ENCODE data around the gene CRYGA.
"Not testable (repeated sequence)": the region's sequence is repeated elsewhere in the genome, so short reads cannot be mapped to it uniquely, and the experiment has no call there.

CRYGA gene

GRCh38 chr2:208142240-208142924 lies 21.0 kb downstream of the CRYGA start:
- Histone ChIP-seq H3K36me3 (ENCODE audit: control insufficient read depth, insufficient read depth, low read length) (no peaks in the 10 kb centered on the region), H3K27me3 (ENCODE audit: control insufficient read depth, insufficient read depth, low read length, poor library complexity, severe bottlenecking) (no peaks in the 10 kb centered on the region), H3K27ac (ENCODE audit: insufficient read depth, low read depth, low read length, poor library complexity, severe bottlenecking) (no peak overlapping the region), H3K9me3 (ENCODE audit: control insufficient read depth, low read length) (no peaks in the 10 kb centered on the region), H3K4me3 (ENCODE audit: insufficient read depth, low read depth, low read length) (no peak overlapping the region), H3K4me1 (ENCODE audit: control insufficient read depth, insufficient read depth, low read length) (no peaks in the 10 kb centered on the region)
- 91 to 93% methylated on average over 8 of the region's 8 CpGs for WGBS, 2 experiments

- H3K36me3 ChIP-seq (ENCODE audit: control insufficient read depth, insufficient read depth, low read length), result no peaks in the 10 kb centered on the region
- H3K4me1 ChIP-seq (ENCODE audit: control insufficient read depth, insufficient read depth, low read length), result no peaks in the 10 kb centered on the region
- no peak overlapping the region for H3K4me3 ChIP-seq (ENCODE audit: insufficient read depth, low read depth, low read length)
- WGBS, 2 experiments, result 89 to 90% methylated on average over 18 of the region's 18 CpGs
- no peak overlapping the region for H3K27ac ChIP-seq (ENCODE audit: insufficient read depth, low read depth, low read length, poor library complexity, severe bottlenecking)
- no peaks in the 10 kb centered on the region for H3K9me3 ChIP-seq (ENCODE audit: control insufficient read depth, low read length)
- H3K27me3 ChIP-seq (ENCODE audit: control insufficient read depth, insufficient read depth, low read length, poor library complexity, severe bottlenecking), result no peaks in the 10 kb centered on the region
Observed at GRCh38 chr2:208139447-208139846, 23.9 kb downstream of the CRYGA start.

DNA sequence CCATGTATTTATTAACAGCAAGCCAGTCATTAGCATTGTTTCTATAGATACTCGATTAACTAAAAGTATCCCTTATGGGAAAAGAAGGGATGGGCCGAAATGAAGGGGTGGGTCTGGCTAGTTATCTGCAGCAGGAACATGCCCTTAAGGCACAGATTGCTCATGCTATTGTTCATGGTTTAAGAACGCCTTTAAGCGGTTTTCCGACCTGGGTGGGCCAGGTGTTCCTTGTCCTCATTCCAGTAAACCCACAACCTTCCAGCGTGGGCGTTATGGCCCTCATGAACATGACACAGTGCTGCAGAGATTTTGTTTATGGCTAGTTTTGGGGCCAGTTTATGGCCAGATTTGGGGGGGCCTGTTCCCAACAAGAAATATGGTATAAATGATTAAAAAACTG lies 25.1 kb downstream of the CRYGA start:
- not testable (repeated sequence) for H3K27ac ChIP-seq (ENCODE audit: insufficient read depth, low read depth, low read length, poor library complexity, severe bottlenecking); H3K4me3 ChIP-seq (ENCODE audit: insufficient read depth, low read depth, low read length); H3K36me3 ChIP-seq (ENCODE audit: control insufficient read depth, insufficient read depth, low read length); H3K4me1 ChIP-seq (ENCODE audit: control insufficient read depth, insufficient read depth, low read length); H3K27me3 ChIP-seq (ENCODE audit: control insufficient read depth, insufficient read depth, low read length, poor library complexity, severe bottlenecking); H3K9me3 ChIP-seq (ENCODE audit: control insufficient read depth, low read length)
- 96 to 98% methylated on average over 7 of the region's 7 CpGs for WGBS, 2 experiments

DNA sequence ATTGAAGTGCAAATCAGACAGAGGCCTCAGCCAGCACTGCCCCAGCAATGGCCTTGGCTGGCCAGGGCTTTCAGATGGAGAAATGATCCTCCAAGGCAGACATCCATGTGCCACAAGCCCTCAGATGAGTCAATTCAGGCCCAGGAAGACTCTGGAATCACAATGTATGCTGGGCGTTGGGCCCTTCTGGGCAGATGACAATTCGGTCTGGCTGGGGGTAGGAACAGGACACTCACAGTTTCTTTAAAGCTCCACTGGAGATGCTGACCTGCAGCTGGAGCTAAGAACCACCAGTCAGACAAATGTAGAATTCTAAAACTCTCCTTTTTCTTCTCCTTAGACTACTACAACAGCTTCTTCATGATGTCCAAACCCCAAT lies 26.7 kb downstream of the CRYGA start:
- 91 to 94% methylated on average over 2 of the region's 2 CpGs for WGBS, 2 experiments
- Histone ChIP-seq H3K4me3 (ENCODE audit: insufficient read depth, low read depth, low read length) (no peak overlapping the region), H3K27me3 (ENCODE audit: control insufficient read depth, insufficient read depth, low read length, poor library complexity, severe bottlenecking) (no peaks in the 10 kb centered on the region), H3K4me1 (ENCODE audit: control insufficient read depth, insufficient read depth, low read length) (no peaks in the 10 kb centered on the region), H3K36me3 (ENCODE audit: control insufficient read depth, insufficient read depth, low read length) (no peaks in the 10 kb centered on the region), H3K27ac (ENCODE audit: insufficient read depth, low read depth, low read length, poor library complexity, severe bottlenecking) (no peak overlapping the region), H3K9me3 (ENCODE audit: control insufficient read depth, low read length) (no peaks in the 10 kb centered on the region)

GRCh38 chr2:208135794-208136715 lies 27.3 kb downstream of the CRYGA start:
- 94 to 95% methylated on average over 11 of the region's 11 CpGs for WGBS, 2 experiments
- Histone ChIP-seq H3K27me3 (ENCODE audit: control insufficient read depth, insufficient read depth, low read length, poor library complexity, severe bottlenecking) (no peaks in the 10 kb centered on the region), H3K4me1 (ENCODE audit: control insufficient read depth, insufficient read depth, low read length) (no peaks in the 10 kb centered on the region), H3K27ac (ENCODE audit: insufficient read depth, low read depth, low read length, poor library complexity, severe bottlenecking) (no peak overlapping the region), H3K4me3 (ENCODE audit: insufficient read depth, low read depth, low read length) (no peak overlapping the region), H3K9me3 (ENCODE audit: control insufficient read depth, low read length) (no peaks in the 10 kb centered on the region), H3K36me3 (ENCODE audit: control insufficient read depth, insufficient read depth, low read length) (no peaks in the 10 kb centered on the region)

DNA sequence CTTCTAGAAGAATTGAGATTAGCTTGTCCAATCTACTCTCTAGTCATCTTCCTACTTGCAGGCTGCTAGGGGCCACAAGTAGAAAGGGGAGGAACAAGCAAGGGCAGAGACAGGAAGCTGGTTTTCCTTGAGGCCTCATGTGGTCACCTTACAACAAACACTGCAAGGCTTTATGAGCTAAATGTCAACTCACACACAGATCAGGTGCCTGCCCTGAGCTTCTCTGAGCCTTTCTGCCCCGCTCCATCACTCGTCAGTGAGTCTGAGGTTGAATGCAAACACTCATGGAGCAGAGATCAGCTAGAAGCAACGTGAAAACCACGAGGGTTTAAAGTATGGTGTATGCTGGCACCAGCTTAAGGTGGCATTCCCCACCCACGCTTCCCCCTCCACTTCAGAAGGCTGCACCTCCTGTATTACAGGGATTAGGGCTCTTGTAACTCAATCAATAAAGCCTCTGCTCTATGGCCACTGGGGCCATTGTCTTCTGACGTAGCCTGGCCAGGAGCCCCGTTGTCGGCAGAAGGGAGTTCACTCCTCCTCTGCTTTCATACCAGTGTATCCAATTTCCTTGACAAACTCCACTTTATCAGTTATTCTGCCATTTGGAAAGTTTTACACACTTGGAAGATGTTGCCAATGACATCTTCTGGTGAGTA lies 28.3 kb downstream of the CRYGA start:
- Histone ChIP-seq H3K9me3 (ENCODE audit: control insufficient read depth, low read length) (no peaks in the 10 kb centered on the region), H3K27ac (ENCODE audit: insufficient read depth, low read depth, low read length, poor library complexity, severe bottlenecking) (no peak overlapping the region), H3K27me3 (ENCODE audit: control insufficient read depth, insufficient read depth, low read length, poor library complexity, severe bottlenecking) (no peaks in the 10 kb centered on the region), H3K4me1 (ENCODE audit: control insufficient read depth, insufficient read depth, low read length) (no peaks in the 10 kb centered on the region), H3K4me3 (ENCODE audit: insufficient read depth, low read depth, low read length) (no peak overlapping the region), H3K36me3 (ENCODE audit: control insufficient read depth, insufficient read depth, low read length) (no peaks in the 10 kb centered on the region)
- 62 to 63% methylated on average over 7 of the region's 8 CpGs for WGBS, 2 experiments

DNA sequence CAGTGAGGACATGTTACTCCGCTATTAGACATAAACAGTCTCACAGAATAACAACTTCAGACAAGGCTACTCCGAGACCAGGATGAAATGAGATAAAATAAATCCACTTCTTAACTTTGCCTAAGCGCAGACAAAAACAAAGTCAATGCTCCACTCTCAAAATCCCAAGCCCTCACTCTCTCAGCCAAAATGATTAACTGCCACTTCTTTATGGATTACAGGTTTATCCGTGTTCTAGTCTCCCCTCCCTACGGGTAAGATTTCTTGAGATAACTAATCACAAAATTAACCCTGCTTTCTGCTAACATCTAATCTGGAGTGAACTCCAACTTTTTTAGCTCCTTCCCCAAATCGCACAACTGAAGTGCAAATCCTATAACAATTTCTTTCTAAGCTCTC lies 32.7 kb downstream of the CRYGA start:
- Histone ChIP-seq H3K4me3 (ENCODE audit: insufficient read depth, low read depth, low read length) (no peak overlapping the region), H3K27ac (ENCODE audit: insufficient read depth, low read depth, low read length, poor library complexity, severe bottlenecking) (no peak overlapping the region), H3K27me3 (ENCODE audit: control insufficient read depth, insufficient read depth, low read length, poor library complexity, severe bottlenecking) (no peaks in the 10 kb centered on the region), H3K9me3 (ENCODE audit: control insufficient read depth, low read length) (no peaks in the 10 kb centered on the region), H3K36me3 (ENCODE audit: control insufficient read depth, insufficient read depth, low read length) (no peaks in the 10 kb centered on the region), H3K4me1 (ENCODE audit: control insufficient read depth, insufficient read depth, low read length) (no peaks in the 10 kb centered on the region)
- 92 to 95% methylated on average over 6 of the region's 6 CpGs for WGBS, 2 experiments

DNA sequence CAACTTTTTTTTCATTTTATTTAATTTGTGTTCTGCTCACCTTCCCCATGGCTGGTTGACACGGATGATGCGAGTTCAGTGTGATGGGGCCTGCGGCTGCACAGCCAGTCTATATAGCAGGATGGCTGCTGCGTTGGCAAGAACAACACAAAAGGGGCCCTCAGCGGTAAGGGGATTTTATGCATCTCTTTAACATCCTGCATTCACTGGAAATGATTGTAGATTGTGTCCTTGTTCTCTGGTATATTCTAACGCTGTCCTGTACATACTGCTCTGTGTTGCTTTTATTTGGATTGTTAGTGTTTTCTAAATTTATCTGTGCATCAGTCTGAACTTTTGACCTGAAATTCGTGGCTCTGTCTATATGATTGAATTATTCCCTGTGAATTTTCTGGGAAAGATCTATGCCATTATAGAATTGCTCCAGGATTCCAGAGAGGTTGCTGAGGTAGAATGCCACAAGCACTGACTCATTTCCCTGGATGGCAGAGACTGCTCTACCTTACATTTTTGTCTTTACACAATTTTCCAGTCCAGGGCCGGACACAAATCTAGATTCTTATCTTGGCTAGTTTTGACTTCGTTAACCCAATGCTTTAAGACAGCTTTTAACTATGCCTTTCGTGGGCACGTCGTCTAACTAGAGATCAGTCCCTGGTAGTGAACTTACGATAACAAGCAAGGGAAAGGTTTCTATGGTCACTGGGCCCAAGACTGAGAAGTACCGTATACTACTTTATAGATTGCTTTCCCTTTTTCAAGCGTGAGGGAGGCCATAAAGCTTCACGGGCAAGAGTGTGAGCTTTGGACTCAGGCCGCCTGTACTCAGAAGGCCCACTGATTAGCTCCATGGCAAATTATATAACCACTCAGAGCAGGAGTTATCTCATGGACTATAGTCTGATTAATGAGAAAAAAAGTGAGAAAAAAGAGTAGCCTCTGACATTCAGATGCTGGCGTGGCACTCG lies 33.4 kb downstream of the CRYGA start, which contains the start of gene CRYGC:
Gene CRYGC, minus strand, starts transcription at position 85 of the 968 bp plus-strand sequence. Its CDS starts 36 bp downstream, at position 49.
- no peak within 1 kb of the TSS for H3K27ac ChIP-seq (ENCODE audit: insufficient read depth, low read depth, low read length, poor library complexity, severe bottlenecking)

DNA sequence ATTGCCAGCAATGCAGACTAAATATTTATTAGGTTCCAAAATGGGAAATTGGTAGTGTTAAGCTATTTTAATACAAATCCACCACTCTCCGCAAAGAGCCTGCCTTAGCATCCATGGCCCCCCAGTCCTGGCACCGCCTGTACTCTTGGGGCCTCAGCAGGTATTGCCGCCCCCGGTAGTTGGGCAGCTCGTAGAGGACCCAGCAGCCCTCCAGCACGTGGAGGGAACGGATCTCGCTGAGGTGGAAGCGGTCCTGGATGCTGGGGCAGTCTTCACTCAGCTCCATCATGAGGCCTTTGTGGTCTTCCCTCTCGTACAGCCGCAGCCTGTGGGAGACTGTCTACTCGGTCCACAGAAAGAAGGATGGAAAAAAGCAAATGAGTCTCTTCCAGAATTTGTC lies 35.3 kb downstream of the CRYGA start:
- Histone ChIP-seq H3K4me3 (ENCODE audit: insufficient read depth, low read depth, low read length) (no peak overlapping the region), H3K36me3 (ENCODE audit: control insufficient read depth, insufficient read depth, low read length) (no peaks in the 10 kb centered on the region)
- 95 to 96% methylated on average over 12 of the region's 12 CpGs for WGBS, 2 experiments

More for the DNA sequence above, 33.4 kb downstream of the CRYGA start, which contains the start of gene CRYGC:
- H3K9me3 ChIP-seq (ENCODE audit: control insufficient read depth, low read length), result no peaks in the 10 kb centered on the region
- no peaks in the 10 kb centered on the region for H3K27me3 ChIP-seq (ENCODE audit: control insufficient read depth, insufficient read depth, low read length, poor library complexity, severe bottlenecking)
- 88 to 94% methylated on average over 18 to 19 of the region's 19 CpGs for WGBS, 2 experiments
- H3K36me3 ChIP-seq (ENCODE audit: control insufficient read depth, insufficient read depth, low read length), result no peaks in the 10 kb centered on the region
- H3K4me3 ChIP-seq (ENCODE audit: insufficient read depth, low read depth, low read length), result no peak within 1 kb of the TSS
- no peaks in the 10 kb centered on the region for H3K4me1 ChIP-seq (ENCODE audit: control insufficient read depth, insufficient read depth, low read length)

More for the DNA sequence above, 35.3 kb downstream of the CRYGA start:
- Histone ChIP-seq H3K4me1 (ENCODE audit: control insufficient read depth, insufficient read depth, low read length) (no peaks in the 10 kb centered on the region), H3K9me3 (ENCODE audit: control insufficient read depth, low read length) (no peaks in the 10 kb centered on the region), H3K27me3 (ENCODE audit: control insufficient read depth, insufficient read depth, low read length, poor library complexity, severe bottlenecking) (no peaks in the 10 kb centered on the region), H3K27ac (ENCODE audit: insufficient read depth, low read depth, low read length, poor library complexity, severe bottlenecking) (no peak overlapping the region)
